Small intestine (tissue), 7 donors: ENCODE data around the gene CRYL1. TPM values are rescaled to one million over a fixed set of nuclear protein-coding genes. Genes with fewer than 3 reads are reported as not detected.

ENCODE experiments used
- DNase-seq, 2 donors: peaks; one replicate each; pipeline versions ENCODE4 v3.0.0 to v3.0.0-alpha.2; 2013
- FAIRE-seq: peaks from 2 replicates; lab custom pipeline; 2012; peaks lifted over from hg19 to GRCh38; lab: Jason Lieb, UNC
- H3K27ac ChIP-seq, 3 donors: one replicate each; pipeline ENCODE4 v1.5.1; 2013; ENCODE audit warnings: low read length in 2 of 3, mild to moderate bottlenecking in 2 of 3, control low read depth in 1 of 3, inconsistent platforms in 1 of 3, low read depth in 1 of 3, moderate library complexity in 1 of 3
- H3K27me3 ChIP-seq, 3 donors: one replicate each; pipeline ENCODE4 v1.6.1; 2013; ENCODE audit warnings: low read length in 3 of 3, inconsistent platforms in 1 of 3; ENCODE audit not compliant: control insufficient read depth in 3 of 3, insufficient read depth in 3 of 3
- H3K36me3 ChIP-seq, 3 donors: one replicate each; pipeline ENCODE4 v1.6.1; 2013; ENCODE audit warnings: low read length in 3 of 3, inconsistent platforms in 1 of 3, low read depth in 1 of 3, mild to moderate bottlenecking in 1 of 3, moderate library complexity in 1 of 3; ENCODE audit not compliant: control insufficient read depth in 3 of 3, insufficient read depth in 2 of 3
- H3K4me1 ChIP-seq, 3 donors: one replicate each; pipeline ENCODE4 v1.6.1; 2013; ENCODE audit warnings: low read length in 2 of 3, inconsistent platforms in 1 of 3, low read depth in 1 of 3, mild to moderate bottlenecking in 1 of 3, moderate library complexity in 1 of 3; ENCODE audit not compliant: control insufficient read depth in 3 of 3, insufficient read depth in 2 of 3
- H3K4me3 ChIP-seq, 3 donors: one replicate each; pipeline ENCODE4 v1.5.1; 2013; ENCODE audit warnings: low read length in 3 of 3, control low read depth in 1 of 3, inconsistent platforms in 1 of 3, low read depth in 1 of 3, mild to moderate bottlenecking in 1 of 3, moderate library complexity in 1 of 3
- H3K9me3 ChIP-seq, 2 donors: one replicate each; pipeline ENCODE4 v1.6.1; 2013; ENCODE audit warnings: low read depth in 1 of 2, low read length in 1 of 2; ENCODE audit not compliant: control insufficient read depth in 2 of 2, insufficient read depth in 1 of 2
- WGBS, 3 donors: extraction: QIAGEN DNeasy Blood & Tissue Kit; methylation state at CpG; one replicate each; pipeline ENCODE4 v1.1.7; 2013; 5-methylcytosine and 5-hydroxymethylcytosine counted together
- polyA plus RNA-seq, 4 donors: library from polyadenylated mRNA; stranded (reverse) in 3 of 4; unstranded in 1 of 4; fragments of 200-250 nt in 3 of 4; fragments of 120-200 nt in 1 of 4; gene quantifications; one replicate each; pipeline versions ENCODE4 v1.2.1 to v1.2.3, GENCODE V29; 2013
- donor health status: healthy with polysubstance abuse.
- donor health status: control.
- donor health status: control.
- donor health status: Bipolar disorder and iron deficiency.
- donor health status: healthy.

CRYL1 gene
- polyA plus RNA-seq, 4 donors = 136 to 372 (median 263) TPM

DNA sequence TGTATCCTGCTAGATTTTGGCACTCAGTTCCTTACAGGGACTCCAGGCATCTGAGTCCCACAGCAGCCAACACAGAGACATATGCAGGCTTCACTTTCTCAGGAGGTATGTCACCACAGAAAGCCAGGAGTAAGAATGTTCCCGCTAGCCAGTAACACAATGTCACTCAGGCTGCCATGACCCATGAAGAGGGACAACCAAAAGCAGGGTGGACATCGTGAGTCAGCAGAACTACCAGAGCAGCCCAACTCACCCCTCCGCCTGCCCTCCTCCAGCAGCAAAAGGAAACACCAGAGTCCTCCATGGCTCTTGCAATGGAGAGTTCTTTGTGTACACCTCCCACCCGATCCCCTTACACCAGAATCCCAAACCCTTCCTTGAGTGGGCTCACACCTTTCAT is 95.4 kb downstream of the CRYL1 start:
- 95 to 97% (median 96%) methylated on average over 4 of the region's 4 CpGs for WGBS, 3 donors
- FAIRE-seq (no peak), DNase-seq (no peak)
- no peaks in the 10 kb centered on the region for H3K27me3 ChIP-seq
- peaks cover 0 to 71% (median 16%) of the 10 kb centered on the region in 3 donors for H3K36me3 ChIP-seq
- no peaks in the 10 kb centered on the region for H3K4me1 ChIP-seq
- H3K9me3 ChIP-seq = no peaks in the 10 kb centered on the region
- no peak overlapping the region for H3K4me3 ChIP-seq
- H3K27ac ChIP-seq = no peak overlapping the region

DNA sequence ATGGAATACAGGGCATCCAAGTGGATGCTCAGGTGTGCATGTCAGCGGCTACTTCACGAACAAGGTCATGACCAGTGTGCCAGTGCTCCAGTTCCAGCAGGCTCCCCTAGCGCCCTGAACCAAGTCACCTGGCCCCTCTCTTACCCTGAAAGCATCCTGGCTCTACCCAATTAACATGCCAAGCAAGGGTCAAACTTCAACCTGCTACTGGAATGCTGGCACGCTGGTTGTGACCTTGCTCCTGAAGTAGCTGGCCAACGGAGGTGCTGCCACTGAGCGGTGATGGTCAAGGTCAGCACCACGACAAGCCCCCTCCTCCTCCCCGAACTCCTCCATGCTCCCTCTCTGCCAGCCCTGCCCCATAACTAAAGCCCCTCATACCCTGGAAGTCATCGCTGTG is 96.0 kb downstream of the CRYL1 start:
- Histone ChIP-seq H3K36me3 (peaks cover 0 to 71% (median 21%) of the 10 kb centered on the region in 3 donors), H3K4me1 (peaks cover 0 to 3% (median 0%) of the 10 kb centered on the region in 3 donors), H3K4me3 (no peak overlapping the region), H3K9me3 (no peaks in the 10 kb centered on the region), H3K27me3 (no peaks in the 10 kb centered on the region), H3K27ac (no peak overlapping the region)
- no peak for DNase-seq
- FAIRE-seq = no peak
- WGBS, 3 donors = 93 to 94% (median 94%) methylated on average over 9 of the region's 9 CpGs

GRCh38 chr13:20428666-20429644 is 96.7 kb downstream of the CRYL1 start:
- 87 to 92% (median 90%) methylated on average over 11 of the region's 11 CpGs for WGBS, 3 donors
- H3K4me1 ChIP-seq = peaks cover 0 to 3% (median 0%) of the 10 kb centered on the region in 3 donors
- H3K27me3 ChIP-seq = no peaks in the 10 kb centered on the region
- H3K9me3 ChIP-seq = no peaks in the 10 kb centered on the region
- FAIRE-seq = no peak
- H3K27ac ChIP-seq = no peak overlapping the region
- peaks cover 5 to 75% (median 21%) of the 10 kb centered on the region in 3 donors for H3K36me3 ChIP-seq
- DNase-seq = no peak
- no peak overlapping the region for H3K4me3 ChIP-seq

GRCh38 chr13:20426766-20427448 is 98.8 kb downstream of the CRYL1 start:
- no peak for DNase-seq
- FAIRE-seq = no peak
- Histone ChIP-seq H3K9me3 (no peaks in the 10 kb centered on the region), H3K36me3 (peaks cover 5 to 62% (median 20%) of the 10 kb centered on the region in 3 donors), H3K27ac (no peak overlapping the region), H3K4me1 (peaks cover 0 to 3% (median 0%) of the 10 kb centered on the region in 3 donors), H3K27me3 (no peaks in the 10 kb centered on the region), H3K4me3 (no peak overlapping the region)
- WGBS, 3 donors = 82 to 83% (median 83%) methylated on average over 11 of the region's 11 CpGs

DNA sequence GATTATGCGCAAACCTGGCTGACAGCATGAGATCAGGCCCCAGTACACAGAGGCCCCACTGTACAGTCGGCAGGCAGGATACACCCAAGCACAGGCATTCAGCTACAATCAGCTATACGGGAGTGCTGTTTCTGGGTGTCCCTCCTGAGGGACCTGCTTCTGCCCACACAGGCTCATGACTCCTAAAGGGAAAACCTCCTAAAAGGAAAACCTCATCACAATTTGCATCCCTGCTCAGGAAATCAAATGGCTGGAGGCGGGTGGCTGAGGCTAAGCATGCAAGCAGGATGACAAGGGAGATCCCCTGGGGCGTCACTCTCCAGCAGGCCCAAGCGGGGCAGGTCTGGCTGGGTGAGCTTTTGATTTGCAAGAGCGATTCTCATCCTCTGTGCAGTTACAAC is 99.8 kb downstream of the CRYL1 start:
- no peak overlapping the region for H3K27ac ChIP-seq
- no peaks in the 10 kb centered on the region for H3K27me3 ChIP-seq
- 89 to 94% (median 92%) methylated on average over 7 of the region's 7 CpGs for WGBS, 3 donors
- peaks cover 0 to 3% (median 0%) of the 10 kb centered on the region in 3 donors for H3K4me1 ChIP-seq
- FAIRE-seq (no peak), DNase-seq (no peak)
- H3K36me3 ChIP-seq = peaks cover 5 to 56% (median 15%) of the 10 kb centered on the region in 3 donors
- H3K9me3 ChIP-seq = no peaks in the 10 kb centered on the region
- H3K4me3 ChIP-seq = no peak overlapping the region

GRCh38 chr13:20424949-20425348 is 100.7 kb downstream of the CRYL1 start:
- Histone ChIP-seq H3K4me1 (peaks cover 0 to 3% (median 0%) of the 10 kb centered on the region in 3 donors), H3K4me3 (no peak overlapping the region), H3K27me3 (no peaks in the 10 kb centered on the region), H3K27ac (no peak overlapping the region), H3K9me3 (no peaks in the 10 kb centered on the region), H3K36me3 (peaks cover 5 to 52% (median 10%) of the 10 kb centered on the region in 3 donors)
- WGBS, 3 donors = 77 to 93% (median 86%) methylated on average over 12 of the region's 12 CpGs
- DNase-seq (no peak), FAIRE-seq (no peak)

DNA sequence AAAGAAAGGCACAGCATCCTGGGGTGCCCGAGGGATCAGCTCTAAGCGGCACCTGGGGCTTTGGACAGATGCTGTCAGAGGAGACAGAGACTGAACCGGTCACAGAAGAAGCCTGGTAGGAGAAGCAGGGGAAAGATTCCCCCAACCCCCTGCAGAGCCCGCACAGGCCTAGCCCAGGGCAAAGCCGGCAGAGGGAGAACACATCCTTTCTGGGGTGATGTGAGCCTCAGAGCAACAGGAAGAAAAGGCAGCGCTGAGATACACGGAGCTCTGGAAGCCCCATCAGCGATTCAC is 101.2 kb downstream of the CRYL1 start:
- Histone ChIP-seq H3K4me1 (peaks cover 0 to 3% (median 0%) of the 10 kb centered on the region in 3 donors), H3K27me3 (no peaks in the 10 kb centered on the region), H3K27ac (no peak overlapping the region), H3K4me3 (no peak overlapping the region), H3K9me3 (no peaks in the 10 kb centered on the region), H3K36me3 (peaks cover 5 to 50% (median 9%) of the 10 kb centered on the region in 3 donors)
- no peak for DNase-seq
- 80 to 85% (median 82%) methylated on average over 8 of the region's 8 CpGs for WGBS, 3 donors
- FAIRE-seq = no peak

- WGBS, 3 donors = 74 to 85% (median 77%) methylated on average over 4 of the region's 4 CpGs
- peaks cover 5 to 46% (median 13%) of the 10 kb centered on the region in 3 donors for H3K36me3 ChIP-seq
- DNase-seq = no peak
- no peak for FAIRE-seq
- no peaks in the 10 kb centered on the region for H3K9me3 ChIP-seq
- no peak overlapping the region for H3K4me3 ChIP-seq
- peaks cover 0 to 3% (median 0%) of the 10 kb centered on the region in 3 donors for H3K4me1 ChIP-seq
- no peaks in the 10 kb centered on the region for H3K27me3 ChIP-seq
- H3K27ac ChIP-seq = no peak overlapping the region
These were observed 103.3 kb downstream of the CRYL1 start for GRCh38 chr13:20422362-20422761.
